HepG2 (cell line): ENCODE results near the gene TBX15.

Experiments used
- CTCF ChIP-seq: sonication (generic); formaldehyde crosslinking; IDR thresholded peaks from 2 replicates; pipeline ENCODE4 v1.5.0; 2020; ENCODE audit warnings: mild to moderate bottlenecking, missing genetic modification reagents, moderate library complexity
- SRSF4 ChIP-seq: fragments of 200-400 bp; formaldehyde crosslinking; IDR thresholded peaks from one replicate; pipeline ENCODE4 v1.6.1; 2018; ENCODE audit warnings: mild to moderate bottlenecking, low read depth, low read length, moderate library complexity; ENCODE audit not compliant: poor library complexity, severe bottlenecking
- TARDBP ChIP-seq: sonication (generic); formaldehyde crosslinking; IDR thresholded peaks from 2 replicates; pipeline ENCODE4 v1.8.0; 2022; ENCODE audit warnings: mild to moderate bottlenecking, missing genetic modification reagents
- ZNF274 ChIP-seq: sonication (generic); formaldehyde crosslinking; IDR thresholded peaks from 2 replicates; pipeline ENCODE4 v1.5.1; 2020; ENCODE audit warnings: mild to moderate bottlenecking, missing genetic modification reagents
- ZNF709 ChIP-seq: sonication (generic); formaldehyde crosslinking; IDR thresholded peaks from 2 replicates; pipeline ENCODE4 v1.5.0; 2020; ENCODE audit warnings: mild to moderate bottlenecking, missing genetic modification reagents

GRCh38 chr1:118927427-118928187, 60.5 kb downstream of the TBX15 start:
- TF ChIP-seq CTCF (CRISPR knock-in tag): no peak
- no peak for TF ChIP-seq ZNF274 (CRISPR knock-in tag)
- no peak for TF ChIP-seq SRSF4
- TF ChIP-seq TARDBP: no peak
- no peak for TF ChIP-seq ZNF709
